Left hindlimb (tissue), 1 donor: ENCODE data around the gene CAMTA1.

Experiments
- DNase-seq: peaks from one replicate; pipeline ENCODE4 v3.0.0-alpha.2; 2018

CAMTA1 gene

GRCh38 chr1:6885426-6885825 is 100.2 kb downstream of the CAMTA1 start:
- DNase-seq: no peak

GRCh38 chr1:6886523-6886922 is 101.3 kb downstream of the CAMTA1 start:
- no peak for DNase-seq

DNA sequence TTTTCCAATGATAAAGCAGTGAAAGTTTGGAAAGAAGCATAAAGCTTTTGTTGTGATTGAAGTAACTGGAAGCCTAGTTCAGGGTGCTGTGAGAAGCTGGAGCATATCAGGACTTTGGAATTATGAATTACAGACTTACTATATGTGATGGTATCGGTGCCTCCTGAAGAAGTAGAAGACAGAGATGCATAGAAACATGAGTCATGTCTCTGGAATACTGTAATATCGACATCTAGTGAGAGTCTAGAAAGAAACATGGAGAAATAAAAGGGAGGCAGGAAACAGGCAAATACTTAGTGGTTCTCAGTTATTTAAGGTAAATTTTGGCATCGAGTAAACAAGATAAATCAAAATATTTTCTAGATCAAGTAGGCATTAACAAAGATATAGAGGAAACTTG is 103.0 kb downstream of the CAMTA1 start:
- no peak for DNase-seq

DNA sequence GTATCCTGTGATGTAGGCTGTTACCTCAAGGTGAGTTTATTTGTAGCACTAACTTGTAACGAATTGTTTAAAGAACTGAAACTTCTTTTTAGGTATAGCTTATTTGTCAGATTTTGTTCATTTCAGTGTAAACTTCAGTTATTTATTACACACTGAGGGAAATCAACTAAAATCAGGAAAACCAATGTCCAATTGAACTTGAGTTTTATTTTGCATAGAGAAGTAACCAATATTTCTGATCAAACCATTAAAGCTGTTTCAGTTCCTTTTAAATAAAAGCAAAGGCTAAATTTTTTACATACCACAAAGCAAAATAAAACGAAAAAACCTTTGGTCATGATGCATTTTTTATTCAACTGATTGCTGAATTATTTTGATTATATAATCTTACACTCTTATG is 103.6 kb downstream of the CAMTA1 start:
- no peak for DNase-seq

- no peak for DNase-seq
Observed at GRCh38 chr1:6889875-6890480, 104.7 kb downstream of the CAMTA1 start.

DNA sequence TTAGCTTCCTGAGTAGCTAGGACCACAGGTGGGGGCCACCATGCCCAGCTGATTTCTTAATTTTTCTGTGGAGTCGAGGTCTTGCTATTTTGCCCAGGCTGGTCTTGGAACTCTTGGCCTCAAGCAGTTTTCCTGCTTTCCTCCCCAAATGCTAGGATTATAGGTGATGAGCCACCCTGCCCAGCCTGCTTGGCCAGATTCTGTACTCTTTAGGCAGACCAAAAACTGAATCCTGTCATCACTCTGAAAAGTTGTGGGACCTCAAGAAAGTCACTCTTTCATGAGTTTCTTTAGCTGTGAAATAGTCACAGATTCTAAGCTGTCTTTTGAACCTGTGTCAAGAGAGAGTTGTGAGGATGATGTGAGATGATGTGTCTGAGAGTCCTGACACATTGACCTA is 105.4 kb downstream of the CAMTA1 start:
- DNase-seq: no peak

GRCh38 chr1:6891781-6892579 is 106.7 kb downstream of the CAMTA1 start:
- DNase-seq: no peak

- DNase-seq: no peak
Observed at GRCh38 chr1:6893388-6893787, 108.1 kb downstream of the CAMTA1 start.

GRCh38 chr1:6897138-6897537 is 111.9 kb downstream of the CAMTA1 start:
- no peak for DNase-seq

GRCh38 chr1:6898974-6899539 is 113.8 kb downstream of the CAMTA1 start:
- no peak for DNase-seq

DNA sequence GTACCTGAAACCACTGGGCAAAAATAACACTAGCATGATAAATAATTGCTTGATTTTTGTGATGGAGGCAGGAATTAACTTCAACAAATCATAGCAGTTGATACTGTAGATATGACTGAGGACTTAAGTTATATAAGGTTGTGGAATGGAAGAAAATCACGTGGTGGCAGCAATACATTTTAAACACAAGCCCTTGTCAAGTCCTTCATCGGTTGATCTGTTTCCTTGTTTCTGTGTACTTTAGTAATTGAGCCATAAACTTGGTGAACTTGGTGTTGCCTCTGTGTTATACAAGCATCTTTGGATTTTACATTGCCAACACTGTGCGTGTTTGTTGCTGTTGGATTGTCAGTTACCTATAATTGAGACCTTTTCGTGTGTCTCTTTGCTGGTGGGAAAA is 114.4 kb downstream of the CAMTA1 start:
- no peak for DNase-seq

DNA sequence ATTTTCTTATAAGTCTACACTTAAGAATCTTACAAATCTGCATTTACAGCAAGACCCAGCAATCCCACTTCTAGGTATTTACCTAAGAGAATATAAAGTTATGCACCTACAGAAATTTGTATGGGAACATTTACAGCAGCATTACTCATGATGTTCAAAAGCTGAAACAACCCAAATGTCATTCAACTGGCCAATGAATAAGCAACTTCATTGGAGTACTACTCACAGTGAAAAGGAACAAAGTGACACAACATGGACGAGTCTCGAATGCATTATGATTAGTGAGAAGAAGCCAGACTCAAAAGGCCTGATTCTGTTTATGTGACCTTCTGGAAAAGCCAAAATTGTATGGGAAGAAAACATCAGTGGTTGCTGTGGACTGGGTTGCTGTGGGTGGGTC is 116.9 kb downstream of the CAMTA1 start:
- no peak for DNase-seq

DNA sequence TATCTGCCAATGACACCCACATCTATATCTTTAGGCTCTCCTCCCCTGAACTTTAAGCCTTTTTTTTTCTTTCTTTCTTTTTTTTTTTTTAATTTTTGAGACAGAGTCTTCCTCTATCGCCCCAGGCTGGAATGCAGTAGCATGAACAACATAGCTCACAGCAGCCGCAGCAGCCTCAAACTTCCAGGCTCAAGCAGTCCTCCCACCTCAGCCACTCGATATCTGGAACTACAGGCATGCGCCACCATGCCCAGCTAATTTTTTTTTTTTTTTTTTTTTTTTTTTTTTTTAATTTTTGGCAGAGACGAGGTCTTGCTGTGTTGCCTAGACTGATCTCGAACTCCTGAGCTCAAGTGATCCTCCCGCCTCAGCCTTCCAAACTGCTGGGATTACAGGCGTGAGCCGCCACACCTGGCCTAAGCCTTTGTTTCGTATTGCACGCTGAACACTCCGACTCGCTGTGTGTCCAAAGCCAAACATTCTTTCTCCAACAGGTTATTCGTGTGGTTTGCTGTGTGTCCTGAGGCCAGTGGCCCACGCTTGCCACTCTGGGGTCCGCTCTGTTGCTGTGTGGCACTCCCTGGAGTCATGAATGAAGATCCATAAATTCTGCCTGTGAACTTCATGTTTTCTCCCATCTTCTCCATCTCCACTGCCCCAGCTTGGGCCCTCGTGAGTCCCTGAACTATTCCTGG is 119.4 kb downstream of the CAMTA1 start:
- DNase-seq: no peak

GRCh38 chr1:6905331-6905730 is 120.1 kb downstream of the CAMTA1 start:
- no peak for DNase-seq

GRCh38 chr1:6905790-6906189 is 120.5 kb downstream of the CAMTA1 start:
- DNase-seq: no peak

DNA sequence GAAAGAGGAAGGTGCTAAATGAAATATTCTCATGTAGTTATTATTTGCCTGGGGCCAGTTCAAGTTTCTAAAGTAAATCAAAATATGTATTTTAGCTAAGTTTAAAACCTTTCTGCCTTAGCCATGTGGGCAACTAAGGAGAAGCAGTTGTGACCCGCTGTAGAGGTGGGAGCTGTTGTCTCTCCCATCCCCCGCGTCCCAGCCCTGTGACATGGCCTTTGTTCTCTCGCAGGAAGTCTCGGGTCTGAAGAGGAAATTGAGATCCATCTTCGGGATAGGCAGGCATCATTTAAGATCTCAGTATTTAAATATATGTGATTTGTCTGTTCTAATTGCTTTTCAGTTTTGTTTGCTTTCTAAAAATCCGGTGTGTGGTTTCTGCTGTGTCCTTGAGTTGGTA is 121.5 kb downstream of the CAMTA1 start:
- no peak for DNase-seq

- no peak for DNase-seq
Observed at GRCh38 chr1:6907201-6907600, 121.9 kb downstream of the CAMTA1 start.

DNA sequence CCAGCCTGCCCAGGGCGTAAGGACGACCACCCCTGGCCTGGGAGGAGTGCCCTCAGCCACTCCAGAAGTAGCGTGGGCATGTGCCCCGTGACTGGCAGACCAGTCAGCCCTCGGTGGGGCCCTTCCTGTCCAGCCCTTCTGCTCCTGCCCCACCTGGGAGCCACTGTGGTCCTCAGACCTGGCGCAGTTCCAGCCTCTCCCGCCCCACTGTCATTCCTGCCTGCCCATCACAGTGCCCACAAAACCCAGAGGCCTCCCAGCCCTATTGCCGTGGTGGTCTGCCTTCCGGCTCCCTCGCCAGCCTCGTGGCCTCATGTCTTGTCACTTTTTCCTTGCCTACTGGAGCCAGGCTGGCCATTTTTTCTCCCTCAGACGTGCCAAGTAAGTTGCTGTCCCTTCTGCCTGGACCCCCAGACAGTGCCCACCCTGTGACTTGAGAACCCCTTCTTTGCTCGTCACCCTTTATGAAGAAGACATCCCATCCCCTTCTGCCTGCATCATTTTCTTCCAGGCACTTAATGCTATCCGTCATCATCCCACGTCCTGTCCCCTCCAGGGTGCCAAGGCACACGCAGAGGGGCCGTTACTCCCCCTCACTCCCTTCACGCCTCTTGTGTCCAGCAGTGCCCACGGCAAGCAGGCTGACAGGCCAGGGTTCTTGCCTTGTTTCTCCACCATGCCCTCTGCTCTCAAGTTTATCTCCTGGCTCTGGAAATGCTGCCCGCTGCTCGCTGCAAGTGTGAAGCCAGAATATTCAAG is 122.6 kb downstream of the CAMTA1 start:
- no peak for DNase-seq

DNA sequence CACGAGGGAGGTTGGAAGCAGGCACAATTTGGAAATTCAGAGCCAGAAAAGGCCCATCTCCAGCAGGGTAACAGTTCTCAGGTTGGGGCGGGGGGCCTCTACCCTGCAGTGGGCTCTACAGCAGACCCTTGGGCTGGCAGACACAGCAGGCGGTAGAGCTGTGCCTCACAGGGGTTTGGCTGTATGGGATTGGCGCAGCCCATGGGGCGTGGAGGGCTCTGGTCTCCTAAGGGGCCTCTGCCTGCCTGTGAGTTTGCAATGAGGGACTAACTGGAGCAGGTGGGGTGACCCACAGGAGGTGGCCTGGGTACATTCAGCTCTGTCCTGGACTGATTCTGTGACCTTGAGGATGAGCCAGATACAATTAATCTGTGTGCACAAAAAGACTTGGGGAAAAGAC is 124.1 kb downstream of the CAMTA1 start:
- no peak for DNase-seq

DNA sequence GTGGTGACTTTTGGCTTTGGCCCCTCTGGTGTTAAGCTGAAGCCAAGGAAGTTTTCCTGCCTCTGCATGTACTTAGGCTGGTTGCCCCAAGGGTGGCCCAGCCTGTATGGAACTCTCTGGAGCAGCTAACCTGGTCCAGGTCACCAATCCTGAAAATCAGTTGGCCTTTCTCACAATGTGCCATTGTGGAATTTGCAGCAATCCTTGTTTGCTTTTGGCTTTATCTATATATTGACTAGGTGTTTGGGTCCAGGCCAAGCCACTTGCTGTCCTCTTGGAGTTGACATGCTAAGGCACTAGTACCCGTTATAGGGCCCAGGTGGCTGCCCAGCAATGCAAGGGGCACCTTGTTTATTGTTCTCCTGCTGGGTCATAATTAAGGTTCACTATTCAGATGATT is 124.6 kb downstream of the CAMTA1 start:
- DNase-seq: no peak

GRCh38 chr1:6911021-6911941 is 126.0 kb downstream of the CAMTA1 start:
- DNase-seq: no peak

DNA sequence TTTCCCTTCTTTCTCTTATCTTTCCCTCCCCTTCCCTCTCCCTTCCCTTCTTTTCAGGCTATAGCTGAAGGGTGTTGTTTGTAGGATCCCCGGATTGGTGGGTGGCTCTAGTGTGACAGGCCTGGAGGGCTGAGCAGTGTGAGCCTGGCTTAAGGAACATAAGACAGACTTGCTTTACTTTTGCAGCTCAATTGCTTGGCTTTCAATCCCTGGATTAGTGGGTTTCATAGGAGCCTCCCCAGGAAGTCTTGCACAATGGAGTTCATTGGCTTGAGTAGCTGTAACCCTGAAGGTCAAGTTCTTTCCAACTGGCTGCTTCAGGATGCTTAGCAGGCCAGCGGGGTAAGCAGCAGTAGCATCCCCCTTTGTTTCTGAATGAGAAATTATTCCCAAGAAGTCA is 126.7 kb downstream of the CAMTA1 start:
- DNase-seq: no peak
